ENCODE data around the gene SIDT2.
"Not testable (repeated sequence)": the region's sequence is repeated elsewhere in the genome, so short reads cannot be mapped to it uniquely, and the experiment has no call there.

The SIDT2 gene

GRCh38 chr11:117178210-117179034 is at the start of gene SIDT2:
SIDT2 (plus strand) TSS chr11:117178743; CDS start chr11:117179264, 521 bp downstream.
- peak; percentile 56 to 98 (median 90) for DNase-seq

GRCh38 chr11:117130396-117130795 is 48.1 kb upstream of the SIDT2 start:
- not testable (repeated sequence) for DNase-seq

GRCh38 chr11:117130879-117131278 is 47.7 kb upstream of the SIDT2 start:
- DNase-seq: no peak

GRCh38 chr11:117134431-117134830 is 44.1 kb upstream of the SIDT2 start:
- no peak for DNase-seq

- not testable (repeated sequence) for DNase-seq
Measured at GRCh38 chr11:117134979-117135378, 43.6 kb upstream of the SIDT2 start.

GRCh38 chr11:117137223-117138086 is 41.1 kb upstream of the SIDT2 start:
- DNase-seq: not testable (repeated sequence)

GRCh38 chr11:117143390-117143789 is 35.2 kb upstream of the SIDT2 start:
- peak in 26 of 58 donors; percentile 5 to 52 (median 23) for DNase-seq

- DNase-seq: peak; percentile 32 to 95 (median 90)
Measured at GRCh38 chr11:117143871-117144476, 34.6 kb upstream of the SIDT2 start, which contains the start of gene PAFAH1B2. PAFAH1B2 (plus strand) TSS chr11:117144287; CDS start chr11:117152448, 8,161 bp downstream.

GRCh38 chr11:117144477-117145392 is 33.8 kb upstream of the SIDT2 start:
- DNase-seq: peak in 30 of 58 donors; percentile 7 to 92 (median 68)

- no peak for DNase-seq
Measured at GRCh38 chr11:117145393-117145761, 33.2 kb upstream of the SIDT2 start.

GRCh38 chr11:117146521-117146920 is 32.0 kb upstream of the SIDT2 start:
- DNase-seq: no peak

GRCh38 chr11:117152066-117152465 is 26.5 kb upstream of the SIDT2 start:
- DNase-seq: no peak

GRCh38 chr11:117154468-117154867 is 24.1 kb upstream of the SIDT2 start:
- DNase-seq: no peak

- DNase-seq: no peak
Measured at GRCh38 chr11:117157507-117157906, 21.0 kb upstream of the SIDT2 start.

GRCh38 chr11:117159892-117160291 is 18.7 kb upstream of the SIDT2 start:
- DNase-seq: no peak

- DNase-seq: no peak
Measured at GRCh38 chr11:117160826-117161225, 17.7 kb upstream of the SIDT2 start.

GRCh38 chr11:117166491-117166890 is 12.1 kb upstream of the SIDT2 start:
- no peak for DNase-seq

GRCh38 chr11:117169736-117170135 is 8.8 kb upstream of the SIDT2 start:
- no peak for DNase-seq

- DNase-seq: peak in 1 of 58 donors; percentile 18
Measured at GRCh38 chr11:117170210-117170609, 8.3 kb upstream of the SIDT2 start.

GRCh38 chr11:117171007-117171403 is 7.5 kb upstream of the SIDT2 start:
- DNase-seq: no peak

Measured in anterior cingulate cortex (tissue), 58 donors.